Activated effector memory CD4-positive, alpha-beta T cell treated with Interleukin-2 at 50 U/mL for 16 hours (primary cell): ENCODE measurements around the gene MCC.

Experiments used
- DNase-seq: peaks from one replicate; pipeline ENCODE4 v3.0.0-alpha.2; 2020

Gene MCC

GRCh38 chr5:113358696-113359095 lies 129.6 kb downstream of the MCC start:
- DNase-seq, result no peak

- no peak for DNase-seq
These were observed 130.4 kb downstream of the MCC start for GRCh38 chr5:113357696-113358476.

GRCh38 chr5:113356487-113356886 lies 131.8 kb downstream of the MCC start:
- DNase-seq, result no peak

- DNase-seq, result no peak
These were observed 134.2 kb downstream of the MCC start for GRCh38 chr5:113354055-113354454.

- DNase-seq, result no peak
These were observed 140.7 kb downstream of the MCC start for GRCh38 chr5:113347572-113347971.

- no peak for DNase-seq
These were observed 143.0 kb downstream of the MCC start for GRCh38 chr5:113344973-113345940.

- no peak for DNase-seq
These were observed 144.9 kb downstream of the MCC start for GRCh38 chr5:113343343-113343742.

GRCh38 chr5:113340537-113340936 lies 147.7 kb downstream of the MCC start:
- DNase-seq, result no peak

- DNase-seq, result no peak
These were observed 149.6 kb downstream of the MCC start for GRCh38 chr5:113338628-113339027.

GRCh38 chr5:113337515-113338415 lies 150.5 kb downstream of the MCC start:
- no peak for DNase-seq

- no peak for DNase-seq
These were observed 151.3 kb downstream of the MCC start for GRCh38 chr5:113336975-113337374.

GRCh38 chr5:113333411-113333810 lies 154.8 kb downstream of the MCC start:
- no peak for DNase-seq

GRCh38 chr5:113331209-113331551 lies 157.1 kb downstream of the MCC start:
- DNase-seq, result no peak

- DNase-seq, result no peak
These were observed 157.6 kb downstream of the MCC start for GRCh38 chr5:113330533-113331208.

GRCh38 chr5:113329981-113330380 lies 158.3 kb downstream of the MCC start:
- DNase-seq, result no peak

GRCh38 chr5:113325054-113325453 lies 163.2 kb downstream of the MCC start:
- DNase-seq, result no peak

GRCh38 chr5:113321276-113321675 lies 167.0 kb downstream of the MCC start:
- DNase-seq, result no peak

- DNase-seq, result no peak
These were observed 167.9 kb downstream of the MCC start for GRCh38 chr5:113320273-113320780.

- DNase-seq, result no peak
These were observed 168.8 kb downstream of the MCC start for GRCh38 chr5:113319256-113320053.

GRCh38 chr5:113317636-113318035 lies 170.6 kb downstream of the MCC start:
- no peak for DNase-seq

- DNase-seq, result no peak
These were observed 177.0 kb downstream of the MCC start for GRCh38 chr5:113311301-113311700.
